Measurements from ENCODE around the gene ECI1. TPM values are rescaled to one million over a fixed set of nuclear protein-coding genes. Genes with fewer than 3 reads are reported as not detected.

Gene ECI1
- total RNA-seq, 2 donors from 2014 or later, result 58.9 to 102 TPM

DNA sequence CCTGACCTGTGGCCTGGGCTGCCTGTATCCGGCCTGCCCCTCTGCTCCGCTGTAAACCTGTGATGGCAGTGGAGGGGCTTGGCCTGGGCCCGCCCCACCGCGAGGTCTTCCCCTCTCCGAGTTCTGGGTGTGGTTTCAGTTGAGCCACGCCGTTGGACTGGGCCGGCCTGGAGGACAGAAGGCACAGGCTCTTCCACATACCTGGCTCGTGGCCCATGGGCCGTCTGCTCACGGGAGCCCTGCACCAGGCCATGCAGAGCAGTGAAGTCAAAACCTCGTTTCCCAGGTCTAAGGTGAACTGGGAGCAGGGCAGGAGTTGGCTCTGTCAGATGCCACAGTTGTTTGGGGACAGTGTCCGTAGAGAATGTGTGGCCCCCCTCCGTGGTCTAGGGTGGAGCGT is 22.1 kb upstream of the ECI1 start:
- DNase-seq, result no peak
- no peak for TF ChIP-seq POLR2A (IDR thresholded peaks at IDR 0.05)
- TF ChIP-seq, protein P1, sequence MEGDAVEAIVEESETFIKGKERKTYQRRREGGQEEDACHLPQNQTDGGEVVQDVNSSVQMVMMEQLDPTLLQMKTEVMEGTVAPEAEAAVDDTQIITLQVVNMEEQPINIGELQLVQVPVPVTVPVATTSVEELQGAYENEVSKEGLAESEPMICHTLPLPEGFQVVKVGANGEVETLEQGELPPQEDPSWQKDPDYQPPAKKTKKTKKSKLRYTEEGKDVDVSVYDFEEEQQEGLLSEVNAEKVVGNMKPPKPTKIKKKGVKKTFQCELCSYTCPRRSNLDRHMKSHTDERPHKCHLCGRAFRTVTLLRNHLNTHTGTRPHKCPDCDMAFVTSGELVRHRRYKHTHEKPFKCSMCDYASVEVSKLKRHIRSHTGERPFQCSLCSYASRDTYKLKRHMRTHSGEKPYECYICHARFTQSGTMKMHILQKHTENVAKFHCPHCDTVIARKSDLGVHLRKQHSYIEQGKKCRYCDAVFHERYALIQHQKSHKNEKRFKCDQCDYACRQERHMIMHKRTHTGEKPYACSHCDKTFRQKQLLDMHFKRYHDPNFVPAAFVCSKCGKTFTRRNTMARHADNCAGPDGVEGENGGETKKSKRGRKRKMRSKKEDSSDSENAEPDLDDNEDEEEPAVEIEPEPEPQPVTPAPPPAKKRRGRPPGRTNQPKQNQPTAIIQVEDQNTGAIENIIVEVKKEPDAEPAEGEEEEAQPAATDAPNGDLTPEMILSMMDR (IDR thresholded peaks at IDR 0.05), result no peak
- intact Hi-C loops (cut with DNase I), result loop anchor here (5.0 kb wide), 1 partner anchor 224 kb away; no protein-coding TSS in a partner anchor
- no peaks in the 10 kb centered on the region for H3K36me3 ChIP-seq (replicated peaks in 1 of 2; ENCODE audit: insufficient read depth in 1 of 2, low read depth in 2 of 2)
- no peaks in the 10 kb centered on the region for H3K9me3 ChIP-seq
- peaks cover 16% of the 10 kb centered on the region for H3K4me1 ChIP-seq
- no peak overlapping the region for H3K27ac ChIP-seq
- ATAC-seq, result no peak
- 74 to 91% methylated on average over 4 to 16 of the region's 16 CpGs for WGBS, 2 donors
- no peaks in the 10 kb centered on the region for H3K27me3 ChIP-seq
- H3K4me3 ChIP-seq, result no peak overlapping the region

DNA sequence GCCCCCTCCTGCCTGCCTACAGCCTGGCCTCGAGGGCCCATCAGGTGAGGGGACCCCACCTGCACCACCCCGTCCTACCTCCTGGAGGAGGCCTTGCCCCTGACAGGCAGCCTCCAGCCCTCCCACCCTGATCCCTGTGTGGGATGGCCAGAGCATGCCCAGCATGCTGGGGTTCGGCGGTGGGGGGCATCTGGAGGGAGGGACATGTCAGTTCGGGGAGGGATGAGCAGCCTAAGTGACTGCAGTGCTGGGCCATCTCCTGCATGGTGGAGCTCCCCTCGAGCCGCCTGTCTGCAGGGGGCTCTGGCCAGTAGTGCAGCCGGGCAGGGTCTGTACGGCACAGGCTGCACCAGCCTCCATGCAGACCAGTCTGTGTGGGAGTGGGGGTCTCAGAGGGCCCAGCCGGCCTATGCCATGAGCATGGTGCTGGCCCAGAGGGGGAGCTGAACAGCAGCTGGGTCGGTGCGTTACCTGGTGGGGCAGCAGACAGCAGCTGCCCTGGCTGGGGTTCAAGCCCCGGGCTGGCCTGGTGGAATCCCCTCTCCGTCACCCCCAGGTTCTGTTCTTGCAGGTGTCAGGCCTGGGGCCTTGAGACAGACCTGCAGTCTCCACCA is 20.6 kb upstream of the ECI1 start:
- DNase-seq (no peak), ATAC-seq (no peak)
- Histone ChIP-seq H3K36me3 (replicated peaks in 1 of 2; ENCODE audit: insufficient read depth in 1 of 2, low read depth in 2 of 2) (no peaks in the 10 kb centered on the region), H3K4me3 (no peak overlapping the region), H3K27me3 (no peaks in the 10 kb centered on the region), H3K4me1 (peaks cover 16% of the 10 kb centered on the region), H3K27ac (no peak overlapping the region), H3K9me3 (no peaks in the 10 kb centered on the region)
- intact Hi-C loops (cut with DNase I), result loop anchor here (5.0 kb wide), 1 partner anchor 225 kb away; no protein-coding TSS in a partner anchor
- TF ChIP-seq POLR2A (IDR thresholded peaks at IDR 0.05), result no peak
- TF ChIP-seq, protein P1 (IDR thresholded peaks at IDR 0.05), result no peak
- 55 to 89% methylated on average over 2 to 12 of the region's 14 CpGs for WGBS, 2 donors

DNA sequence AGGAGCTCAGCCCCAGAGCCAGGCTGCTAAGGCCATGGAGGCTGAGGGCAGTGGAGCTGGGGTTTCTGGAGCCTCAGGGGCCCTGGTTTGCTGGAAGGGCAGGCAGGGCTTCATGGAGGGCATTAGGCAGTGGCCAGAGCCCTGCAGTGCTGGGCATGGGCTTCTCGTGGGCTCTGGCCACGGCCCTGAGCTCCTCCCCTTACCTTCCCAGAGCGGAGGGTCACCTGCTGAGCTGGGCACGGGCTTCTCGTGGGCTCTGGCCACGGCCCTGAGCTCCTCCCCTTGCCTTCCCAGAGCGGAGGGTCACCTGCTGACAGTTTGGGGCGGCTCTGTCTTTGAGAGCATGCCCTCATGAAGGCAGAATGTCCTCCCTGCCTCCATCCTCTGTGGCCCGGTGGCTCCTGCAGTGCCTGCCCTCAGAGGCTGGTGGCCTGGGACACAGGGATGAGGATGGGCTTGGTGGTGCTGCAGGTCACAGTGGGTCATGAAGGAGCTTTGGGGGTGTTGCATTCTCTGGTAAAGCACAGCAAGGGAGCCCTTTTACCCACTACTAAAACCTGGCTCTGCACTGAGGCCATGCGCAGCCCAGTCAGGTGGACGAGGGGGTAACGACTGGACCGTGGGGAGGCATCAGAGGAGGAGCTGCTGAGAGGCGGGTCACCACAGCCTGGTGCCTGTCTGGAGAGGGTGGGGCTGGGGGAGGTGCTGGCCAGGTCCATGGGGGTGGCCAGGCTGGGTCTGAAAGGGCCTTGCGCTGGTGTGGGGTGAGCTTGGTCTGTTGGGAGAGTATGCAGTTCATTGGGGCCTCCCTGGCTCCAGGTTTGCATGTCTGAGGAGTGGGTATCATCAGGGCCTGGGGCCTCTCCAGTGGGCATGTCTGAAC is 19.4 kb upstream of the ECI1 start:
- no peaks in the 10 kb centered on the region for H3K36me3 ChIP-seq (replicated peaks in 1 of 2; ENCODE audit: insufficient read depth in 1 of 2, low read depth in 2 of 2)
- intact Hi-C loops (cut with DNase I), result loop anchor here (5.0 kb wide), 1 partner anchor 226 kb away; no protein-coding TSS in a partner anchor
- DNase-seq (no peak), ATAC-seq (no peak)
- no peaks in the 10 kb centered on the region for H3K9me3 ChIP-seq
- TF ChIP-seq, protein P1 (IDR thresholded peaks at IDR 0.05), result no peak
- no peak for TF ChIP-seq POLR2A (IDR thresholded peaks at IDR 0.05)
- H3K27me3 ChIP-seq, result no peaks in the 10 kb centered on the region
- H3K4me1 ChIP-seq, result peaks cover 26% of the 10 kb centered on the region
- H3K27ac ChIP-seq, result no peak overlapping the region
- 73 to 74% methylated on average over 12 to 13 of the region's 15 CpGs for WGBS, 2 donors
- H3K4me3 ChIP-seq, result no peak overlapping the region

DNA sequence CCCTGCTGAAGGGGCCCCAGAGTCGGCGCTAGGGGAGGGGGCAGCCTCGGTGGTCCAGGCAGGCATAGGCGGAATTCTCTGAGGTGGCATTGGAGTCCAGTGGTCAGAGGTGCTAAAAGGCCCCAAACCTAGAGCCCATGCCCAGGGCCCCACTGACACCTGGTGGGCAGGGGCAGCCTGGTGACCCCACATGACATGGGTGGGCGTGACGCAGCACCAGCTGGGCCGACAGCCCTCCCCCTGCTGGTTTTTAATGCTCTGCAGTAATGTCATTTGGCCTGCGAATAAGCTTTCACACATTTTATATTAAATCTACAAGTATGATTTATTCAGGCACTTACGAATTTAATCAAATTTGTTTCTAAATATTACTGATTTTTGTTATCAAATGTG is 18.7 kb upstream of the ECI1 start:
- 86 to 87% methylated on average over 5 to 9 of the region's 9 CpGs for WGBS, 2 donors
- Histone ChIP-seq H3K4me1 (peaks cover 31% of the 10 kb centered on the region), H3K36me3 (replicated peaks in 1 of 2; ENCODE audit: insufficient read depth in 1 of 2, low read depth in 2 of 2) (no peaks in the 10 kb centered on the region), H3K9me3 (no peaks in the 10 kb centered on the region), H3K27me3 (no peaks in the 10 kb centered on the region), H3K4me3 (no peak overlapping the region), H3K27ac (no peak overlapping the region)
- ATAC-seq (no peak), DNase-seq (no peak)
- TF ChIP-seq, protein P1 (IDR thresholded peaks at IDR 0.05), result no peak
- TF ChIP-seq POLR2A (IDR thresholded peaks at IDR 0.05), result no peak
- intact Hi-C loops (cut with DNase I), result loop anchor here (5.0 kb wide), 1 partner anchor 227 kb away; no protein-coding TSS in a partner anchor

Data from body of pancreas (tissue), 4 donors.